Neural cell (in vitro differentiated cells): Measurements from ENCODE around the gene IDH3G. TPM values are rescaled to one million over a fixed set of nuclear protein-coding genes. Genes with fewer than 3 reads are reported as not detected.
"Not testable (repeated sequence)": the region's sequence is repeated elsewhere in the genome, so short reads cannot be mapped to it uniquely, and the experiment has no call there.

ENCODE experiments used
- H2AFZ ChIP-seq: fragments of 200-600, 300-800 bp; sonication (generic), shearing (Covaris generic); 2 replicates; pipeline ENCODE4 v1.6.0; 2014; ENCODE audit warnings: low read depth, mild to moderate bottlenecking, antibody characterized with exemption, low read length, moderate library complexity
- H3F3A ChIP-seq: fragments of 200-600 bp; shearing (Covaris generic); 2 replicates; pipeline ENCODE4 v1.6.1; 2016; ENCODE audit warnings: mild to moderate bottlenecking, moderate library complexity, mixed read lengths, antibody characterized with exemption, low read length; ENCODE audit not compliant: insufficient read depth, poor library complexity, severe bottlenecking
- H3K27ac ChIP-seq: fragments of 200-600, 300-800 bp; sonication (generic), shearing (Covaris generic); 2 replicates; pipeline ENCODE4 v1.5.1; 2014; ENCODE audit warnings: mild to moderate bottlenecking, low read length, moderate library complexity
- H3K27me3 ChIP-seq: fragments of 300-800, 200-600 bp; sonication (generic), shearing (Covaris generic); 2 replicates; pipeline ENCODE4 v1.6.0; 2014; ENCODE audit warnings: mild to moderate bottlenecking, low read depth, low read length, moderate library complexity; ENCODE audit not compliant: insufficient read depth
- H3K36me3 ChIP-seq: fragments of 300-800, 200-600 bp; sonication (generic), shearing (Covaris generic); 2 replicates; pipeline ENCODE4 v1.5.1; 2014; ENCODE audit warnings: mild to moderate bottlenecking, antibody characterized with exemption, low read length, moderate library complexity; ENCODE audit not compliant: insufficient read depth
- H3K4me2 ChIP-seq: fragments of 300-800, 200-600 bp; sonication (generic), shearing (Covaris generic); 2 replicates; pipeline ENCODE4 v1.6.0; 2014; ENCODE audit warnings: mild to moderate bottlenecking, low read length
- H3K4me3 ChIP-seq: fragments of 300-800, 200-600 bp; sonication (generic), shearing (Covaris generic); 2 replicates; pipeline ENCODE4 v1.5.1; 2014; ENCODE audit warnings: mild to moderate bottlenecking, low read length, moderate library complexity
- H3K79me2 ChIP-seq: fragments of 200-600 bp; shearing (Covaris generic); replicated peaks from 2 replicates; pipeline ENCODE4 v1.6.0; 2014; ENCODE audit warnings: mild to moderate bottlenecking, low read length, moderate library complexity; ENCODE audit not compliant: insufficient read depth
- H3K9ac ChIP-seq: fragments of 300-800, 200-600 bp; sonication (generic), shearing (Covaris generic); 2 replicates; pipeline ENCODE4 v1.6.1; 2016; ENCODE audit warnings: mild to moderate bottlenecking, low read length, mixed read lengths
- H3K9me2 ChIP-seq: fragments of 200-600 bp; shearing (Covaris generic); 2 replicates; pipeline ENCODE4 v1.6.1; 2016; ENCODE audit warnings: mild to moderate bottlenecking, low read length, mixed read lengths; ENCODE audit not compliant: insufficient read depth
- H3K9me3 ChIP-seq: fragments of 200-600, 300-800 bp; sonication (generic), shearing (Covaris generic); 2 replicates; pipeline ENCODE4 v1.6.1; 2016; ENCODE audit warnings: mild to moderate bottlenecking, mixed run types, low read length, moderate library complexity, mixed read lengths
- H4K20me1 ChIP-seq: fragments of 200-600 bp; shearing (Covaris generic); 2 replicates; pipeline ENCODE4 v1.6.1; 2016; ENCODE audit warnings: mild to moderate bottlenecking, mixed run types; ENCODE audit not compliant: insufficient read depth
- CTCF ChIP-seq: fragments of 450-650 bp; IDR thresholded peaks from 2 replicates; pipeline ENCODE4 v1.5.1; 2014; ENCODE audit warnings: antibody characterized with exemption, mild to moderate bottlenecking, moderate library complexity; ENCODE audit not compliant: poor library complexity, severe bottlenecking
- EP300 ChIP-seq: fragments of 450-650 bp; conservative IDR thresholded peaks from 2 replicates; pipeline ENCODE4 v1.6.1; 2014; ENCODE audit warnings: antibody characterized with exemption, mild to moderate bottlenecking, moderate library complexity; ENCODE audit not compliant: poor library complexity, severe bottlenecking
- EZH2 ChIP-seq: fragments of 200-600, 300-800 bp; shearing (Covaris generic), sonication (generic); IDR thresholded peaks from 2 replicates; pipeline ENCODE4 v1.6.1; 2014; ENCODE audit warnings: antibody characterized with exemption, low read length, borderline replicate concordance, mild to moderate bottlenecking; ENCODE audit not compliant: insufficient read depth, poor library complexity, severe bottlenecking
- MXI1 ChIP-seq: fragments of 450-650 bp; conservative IDR thresholded peaks from 2 replicates; pipeline ENCODE4 v1.6.1; 2014; ENCODE audit warnings: antibody characterized with exemption, mild to moderate bottlenecking; ENCODE audit not compliant: poor library complexity, severe bottlenecking
- POLR2AphosphoS5 ChIP-seq: IDR thresholded peaks from 2 replicates; pipeline ENCODE4 v1.6.1; 2012
- RAD21 ChIP-seq: fragments of 450-650 bp; conservative IDR thresholded peaks from 2 replicates; pipeline ENCODE4 v1.6.1; 2014; ENCODE audit warnings: antibody characterized with exemption, mild to moderate bottlenecking, moderate library complexity
- REST ChIP-seq: IDR thresholded peaks from 2 replicates; pipeline ENCODE4 v1.6.1; 2012; ENCODE audit warnings: borderline replicate concordance
- SMC3 ChIP-seq: fragments of 450-650 bp; conservative IDR thresholded peaks from 2 replicates; pipeline ENCODE4 v1.6.1; 2014; ENCODE audit warnings: antibody characterized with exemption, mild to moderate bottlenecking, moderate library complexity; ENCODE audit not compliant: poor library complexity
- TAF1 ChIP-seq: IDR thresholded peaks from 2 replicates; pipeline ENCODE4 v1.6.1; 2012; ENCODE audit warnings: low read depth
- polyA plus RNA-seq: library from polyadenylated mRNA; depleted of rRNA; stranded (reverse); fragments of >200 nt; gene quantifications from 2 replicates; pipeline ENCODE4 v1.2.3, GENCODE V29; 2014

Gene IDH3G
- polyA plus RNA-seq, 1 donor from 2014 or later: 64.7 TPM

GRCh38 chrX:153818064-153818463 lies 23.9 kb upstream of the IDH3G start:
- not testable (repeated sequence) for H3K9me2 ChIP-seq, H3K4me3 ChIP-seq, H3K9me3 ChIP-seq, H4K20me1 ChIP-seq, H2AFZ ChIP-seq, H3F3A ChIP-seq, H3K36me3 ChIP-seq, H3K4me2 ChIP-seq, H3K27me3 ChIP-seq
- Histone ChIP-seq H3K27ac (peak overlapping the region; percentile 82), H3K79me2 (peaks cover 69% of the 10 kb centered on the region), H3K9ac (peak overlapping the region; percentile 79)

- Histone ChIP-seq H3K27me3 (no peaks in the 10 kb centered on the region), H3K9me2 (no peaks in the 10 kb centered on the region), H3K4me2 (no peak overlapping the region), H3K27ac (no peak overlapping the region), H3K9me3 (no peaks in the 10 kb centered on the region), H3F3A (no peaks in the 10 kb centered on the region), H3K4me3 (no peak overlapping the region), H3K36me3 (no peaks in the 10 kb centered on the region), H2AFZ (no peak overlapping the region), H3K9ac (no peak overlapping the region), H3K79me2 (peaks cover 65% of the 10 kb centered on the region), H4K20me1 (no peaks in the 10 kb centered on the region)
- TF ChIP-seq TAF1: no peak
Measured at GRCh38 chrX:153816831-153817690, 22.9 kb upstream of the IDH3G start.

GRCh38 chrX:153814591-153815315 lies 20.6 kb upstream of the IDH3G start:
- Histone ChIP-seq H3K9ac (no peak overlapping the region), H3K27ac (peak overlapping the region; percentile 16), H3K79me2 (peaks cover 62% of the 10 kb centered on the region)

More at GRCh38 chrX:153814591-153815315, 20.6 kb upstream of the IDH3G start:
- Histone ChIP-seq H3K9me2 (no peaks in the 10 kb centered on the region), H3F3A (no peaks in the 10 kb centered on the region), H4K20me1 (no peaks in the 10 kb centered on the region), H3K4me3 (no peak overlapping the region), H3K9me3 (no peaks in the 10 kb centered on the region), H3K4me2 (no peak overlapping the region), H2AFZ (no peak overlapping the region), H3K27me3 (no peaks in the 10 kb centered on the region), H3K36me3 (no peaks in the 10 kb centered on the region)
- TF ChIP-seq SMC3: no peak
- TF ChIP-seq MXI1: no peak
- TF ChIP-seq RAD21: no peak
- TF ChIP-seq TAF1: no peak
- TF ChIP-seq REST: no peak
- TF ChIP-seq CTCF: no peak
- no peak for TF ChIP-seq EP300
- TF ChIP-seq POLR2AphosphoS5: no peak
- no peak for TF ChIP-seq EZH2
